WTC11 (cell line): Measurements from ENCODE around the gene NKPD1. TPM values are rescaled to one million over a fixed set of nuclear protein-coding genes. Genes with fewer than 3 reads are reported as not detected.

Source experiments
- ATAC-seq: fragments of 200-7000 bp; cut with Tn5 transposase; 2 replicates; pipeline ENCODE4 v1.10.0; 2021; ENCODE audit warnings: mild to moderate bottlenecking, moderate library complexity
- CTCF ChIA-PET: fragments of 300-600 bp; sonication (Branson Sonifier 250); formaldehyde crosslinking; loops from one replicate; lab custom pipeline; 2021; ENCODE audit warnings: antibody characterized with exemption; lab: Charles Lee
- POLR2A ChIA-PET: fragments of 350-600 bp; sonication (Branson Sonifier 250); formaldehyde crosslinking; loops from one replicate; lab custom pipeline; 2021; ENCODE audit warnings: antibody characterized with exemption; lab: Charles Lee
- DNase-seq: peaks from one replicate; pipeline ENCODE4 v3.0.0; 2021; ENCODE audit warnings: low spot score
- H3K27ac Mint-ChIP-seq: 2 replicates; pipeline ENCODE4 v1.8.0; 2021; ENCODE audit warnings: mixed read lengths
- H3K27me3 Mint-ChIP-seq: 2 replicates; pipeline ENCODE4 v1.8.0; 2021; ENCODE audit warnings: low read depth, mild to moderate bottlenecking, moderate library complexity, mixed read lengths
- H3K36me3 Mint-ChIP-seq: 2 replicates; pipeline ENCODE4 v1.8.0; 2021; ENCODE audit warnings: mixed read lengths
- H3K4me1 Mint-ChIP-seq: 2 replicates; pipeline ENCODE4 v1.8.0; 2022; ENCODE audit warnings: mixed read lengths
- H3K4me3 Mint-ChIP-seq: 2 replicates; pipeline ENCODE4 v1.8.0; 2021; ENCODE audit warnings: mild to moderate bottlenecking, moderate library complexity, mixed read lengths
- H3K9me3 Mint-ChIP-seq: 2 replicates; pipeline ENCODE4 v1.8.0; 2021; ENCODE audit warnings: mixed read lengths
- ATF1 ChIP-seq: sonication (generic); formaldehyde crosslinking; IDR thresholded peaks from 2 replicates; pipeline ENCODE4 v1.8.1; 2023; ENCODE audit warnings: mild to moderate bottlenecking, moderate library complexity, missing genetic modification reagents
- CBFB ChIP-seq: sonication (generic); formaldehyde crosslinking; IDR thresholded peaks from 2 replicates; pipeline ENCODE4 v1.8.1; 2022; ENCODE audit warnings: mild to moderate bottlenecking, low read depth, missing genetic modification reagents
- CREM ChIP-seq: sonication (generic); formaldehyde crosslinking; IDR thresholded peaks from 2 replicates; pipeline ENCODE4 v1.8.1; 2022; ENCODE audit warnings: mild to moderate bottlenecking, missing genetic modification reagents, moderate library complexity
- ERG ChIP-seq: fragments of 250-450 bp; sonication (Bioruptor Pico); IDR thresholded peaks from 2 replicates; pipeline ENCODE4 v1.8.0; 2021; ENCODE audit warnings: mild to moderate bottlenecking
- ESRRA ChIP-seq: sonication (generic); formaldehyde crosslinking; IDR thresholded peaks from 2 replicates; pipeline ENCODE4 v1.8.1; 2022; ENCODE audit warnings: mild to moderate bottlenecking, missing genetic modification reagents, borderline replicate concordance
- FOXP4 ChIP-seq: sonication (generic); formaldehyde crosslinking; IDR thresholded peaks from 2 replicates; pipeline ENCODE4 v1.8.0; 2022; ENCODE audit warnings: mild to moderate bottlenecking, missing genetic modification reagents
- HMGXB4 ChIP-seq: sonication (generic); formaldehyde crosslinking; IDR thresholded peaks from 2 replicates; pipeline ENCODE4 v1.8.1; 2023; ENCODE audit warnings: mild to moderate bottlenecking, moderate library complexity, missing genetic modification reagents
- JUN ChIP-seq: sonication (generic); formaldehyde crosslinking; IDR thresholded peaks from 2 replicates; pipeline ENCODE4 v1.8.0; 2023; ENCODE audit warnings: mild to moderate bottlenecking, missing genetic modification reagents
- KAT7 ChIP-seq: sonication (generic); formaldehyde crosslinking; IDR thresholded peaks from 2 replicates; pipeline ENCODE4 v1.8.1; 2023; ENCODE audit warnings: missing genetic modification reagents, mild to moderate bottlenecking, borderline replicate concordance
- MLX ChIP-seq: sonication (generic); formaldehyde crosslinking; IDR thresholded peaks from 2 replicates; pipeline ENCODE4 v1.8.1; 2023; ENCODE audit warnings: mild to moderate bottlenecking, missing genetic modification reagents, moderate library complexity
- MXD4 ChIP-seq: fragments of 250-450 bp; sonication (Bioruptor Pico); IDR thresholded peaks from 2 replicates; pipeline ENCODE4 v1.8.0; 2021; ENCODE audit warnings: mild to moderate bottlenecking, moderate library complexity, borderline replicate concordance
- NFATC4 ChIP-seq: fragments of 250-450 bp; sonication (Bioruptor Pico); IDR thresholded peaks from 2 replicates; pipeline ENCODE4 v1.9.0; 2021; ENCODE audit warnings: mild to moderate bottlenecking
- OVOL2 ChIP-seq: fragments of 250-450 bp; sonication (Bioruptor Pico); IDR thresholded peaks from 2 replicates; pipeline ENCODE4 v1.9.0; 2021; ENCODE audit warnings: mild to moderate bottlenecking, borderline replicate concordance
- PRDM15 ChIP-seq: sonication (generic); formaldehyde crosslinking; IDR thresholded peaks from 2 replicates; pipeline ENCODE4 v1.8.0; 2022; ENCODE audit warnings: missing genetic modification reagents
- RELA ChIP-seq: sonication (generic); formaldehyde crosslinking; IDR thresholded peaks from 2 replicates; pipeline ENCODE4 v1.8.1; 2022; ENCODE audit warnings: missing genetic modification reagents, mild to moderate bottlenecking, borderline replicate concordance
- SMAD3 ChIP-seq: sonication (generic); formaldehyde crosslinking; IDR thresholded peaks from 2 replicates; pipeline ENCODE4 v1.8.0; 2022; ENCODE audit warnings: missing genetic modification reagents, mild to moderate bottlenecking, borderline replicate concordance
- ZNF138 ChIP-seq: sonication (generic); formaldehyde crosslinking; conservative IDR thresholded peaks from 2 replicates; pipeline ENCODE4 v1.8.1; 2022; ENCODE audit warnings: mild to moderate bottlenecking, moderate library complexity, missing genetic modification reagents
- ZNF317 ChIP-seq: sonication (generic); formaldehyde crosslinking; IDR thresholded peaks from 2 replicates; pipeline ENCODE4 v1.8.1; 2023; ENCODE audit warnings: low read depth, mild to moderate bottlenecking, moderate library complexity, missing genetic modification reagents, borderline replicate concordance
- ZNF423 ChIP-seq: fragments of 250-450 bp; sonication (Bioruptor Pico); IDR thresholded peaks from 2 replicates; pipeline ENCODE4 v2.1.2; 2022; ENCODE audit warnings: mild to moderate bottlenecking, moderate library complexity
- ZNF425 ChIP-seq: fragments of 250-450 bp; sonication (Bioruptor Pico); conservative IDR thresholded peaks from 2 replicates; pipeline ENCODE4 v1.9.0; 2021; ENCODE audit warnings: mild to moderate bottlenecking
- total RNA-seq: library from RNA; stranded (reverse); gene quantifications from 3 replicates; pipeline ENCODE4 v1.2.3, GENCODE V29; 2021

Gene NKPD1
- total RNA-seq, 1 experiment from 2014 or later = 0.57 TPM

GRCh38 chr19:45159971-45160324 is 834 bp downstream of the NKPD1 start:
- H3K36me3 Mint-ChIP-seq = no peaks in the 10 kb centered on the region
- H3K27me3 Mint-ChIP-seq = peaks cover 29% of the 10 kb centered on the region
- no peak overlapping the region for H3K4me3 Mint-ChIP-seq
- no peaks in the 10 kb centered on the region for H3K9me3 Mint-ChIP-seq
- POLR2A ChIA-PET = interaction anchor here (0.6 kb wide), 1 partner anchor 287 kb away, joined by 3 read pairs; no protein-coding TSS in a partner anchor
- H3K27ac Mint-ChIP-seq = no peak overlapping the region
- 0 out of 2 replicates have a peak, but pooled peaks cover 11% of the 10 kb centered on the region for H3K4me1 Mint-ChIP-seq
- TF ChIP-seq ATF1 (CRISPR knock-in tag) (no peak), ESRRA (CRISPR knock-in tag) (no peak), ERG (no peak)
- TF ChIP-seq, all 79 proteins: peak for 0
- ATAC-seq (no peak), DNase-seq (no peak)
- CTCF ChIA-PET = interaction anchor here (1.2 to 2.8 kb wide), 4 partner anchors 10 to 27 kb away, joined by 4 to 19 read pairs (median 6); partner anchors contain the start of genes BLOC1S3 and TRAPPC6A

GRCh38 chr19:45159210-45159970 is 1.4 kb downstream of the NKPD1 start:
- CTCF ChIA-PET = interaction anchor here (1.2 to 2.8 kb wide), 3 partner anchors 9 to 28 kb away, joined by 4 to 19 read pairs (median 4); no protein-coding TSS in a partner anchor
- Mint-ChIP-seq H3K9me3 (no peaks in the 10 kb centered on the region), H3K4me3 (no peak overlapping the region), H3K36me3 (no peaks in the 10 kb centered on the region), H3K27me3 (peaks cover 34% of the 10 kb centered on the region), H3K4me1 (peaks cover 11% of the 10 kb centered on the region; the same call in 1 of the 2 replicates), H3K27ac (no peak overlapping the region)
- DNase-seq (no peak), ATAC-seq (no peak)
- POLR2A ChIA-PET = interaction anchor here (0.6 kb wide), 1 partner anchor 287 kb away, joined by 3 read pairs; no protein-coding TSS in a partner anchor
- TF ChIP-seq RELA (no peak), SMAD3 (CRISPR knock-in tag) (no peak), KAT7 (CRISPR knock-in tag) (no peak), ESRRA (CRISPR knock-in tag) (no peak), ZNF423 (CRISPR knock-in tag) (no peak), MLX (CRISPR knock-in tag) (no peak), HMGXB4 (CRISPR knock-in tag) (no peak), MXD4 (CRISPR knock-in tag) (no peak), CBFB (CRISPR knock-in tag) (no peak), ERG (no peak), PRDM15 (CRISPR knock-in tag) (no peak), NFATC4 (CRISPR knock-in tag) (no peak), OVOL2 (no peak), ZNF425 (CRISPR knock-in tag) (no peak), ZNF317 (CRISPR knock-in tag) (no peak), CREM (no peak), ZNF138 (CRISPR knock-in tag) (no peak), FOXP4 (CRISPR knock-in tag) (no peak), JUN (no peak)
- TF ChIP-seq, all 79 proteins: peak for 0
